ENCODE results near the gene LAGE3.

The LAGE3 gene

DNA sequence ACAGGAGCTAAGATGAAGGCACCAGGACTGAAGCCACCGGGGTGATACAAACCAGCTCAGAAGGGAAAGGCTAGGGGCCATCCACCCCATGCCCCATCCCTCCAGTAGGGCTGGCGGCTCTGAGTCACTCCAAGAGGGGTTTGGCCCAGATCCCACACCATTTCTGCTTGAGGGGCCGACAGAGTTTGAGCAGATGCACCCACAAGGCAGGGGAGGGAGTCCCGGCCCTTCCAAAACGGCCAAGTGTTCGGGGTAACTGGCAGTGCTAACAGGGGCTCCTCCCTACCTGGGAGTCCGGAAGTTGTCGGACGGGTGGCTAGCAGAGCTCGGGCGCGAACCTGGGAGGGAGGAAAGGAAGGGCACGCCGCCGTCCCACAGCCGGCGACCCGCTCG, 10.9 kb upstream of the LAGE3 start (continued):
- TF ChIP-seq PRDM10 (tag by site-specific recombination; IDR thresholded peaks at IDR 0.05) (peak; percentile 76), PATZ1 (tag by site-specific recombination; IDR thresholded peaks at IDR 0.05) (peak; percentile 43; the same call in 1 of the 2 replicates), ZNF341 (tag by site-specific recombination; IDR thresholded peaks at IDR 0.05; ENCODE audit: low read depth) (peak; percentile 72), ZBTB20 (tag by site-specific recombination; IDR thresholded peaks at IDR 0.05) (0 out of 2 replicates have a peak, but pooled peaks have one; percentile 10), ZXDB (tag by site-specific recombination; IDR thresholded peaks at IDR 0.05) (0 out of 2 replicates have a peak, but pooled peaks have one; percentile 26), ZNF600 (tag by site-specific recombination; IDR thresholded peaks at IDR 0.05) (peak; percentile 69; the same call in 1 of the 2 replicates), ZNF416 (tag by site-specific recombination; IDR thresholded peaks at IDR 0.05) (no peak), YY1 (tag by site-specific recombination; IDR thresholded peaks at IDR 0.05) (0 out of 2 replicates have a peak, but pooled peaks have one; percentile 15), ZNF423 (tag by site-specific recombination; IDR thresholded peaks at IDR 0.05) (no peak), ZBTB48 (tag by site-specific recombination; IDR thresholded peaks at IDR 0.05) (peak; percentile 92)

- CTCF ChIA-PET = interaction anchor here (0.6 to 2.5 kb wide), 2 partner anchors 38 to 769 kb away, joined by 3 to 8 read pairs; no protein-coding TSS in a partner anchor
- Histone ChIP-seq H3K4me3 (ENCODE audit: low read depth, low read length) (no peak overlapping the region), H3K27ac (ENCODE audit: extremely low read depth, low read depth, low read length) (no peak overlapping the region)
Observed at GRCh38 chrX:154489182-154489581, 10.1 kb upstream of the LAGE3 start.

More at GRCh38 chrX:154489182-154489581, 10.1 kb upstream of the LAGE3 start:
- Histone ChIP-seq H3K4me1 (ENCODE audit: control insufficient read depth, insufficient read depth, low read length) (no peaks in the 10 kb centered on the region; the same call in 1 of the 2 replicates), H3K9me3 (ENCODE audit: control insufficient read depth, insufficient read depth, low read depth, low read length) (no peaks in the 10 kb centered on the region; the same call in 1 of the 2 replicates), H3K36me3 (ENCODE audit: control insufficient read depth in 2 of 2, insufficient read depth in 1 of 2, low read length in 2 of 2) (peaks cover 0 to 29% of the 10 kb centered on the region in 2 experiments; a peak in 1 of 3 replicates)
- TF ChIP-seq ZIC2 (tag by site-specific recombination; IDR thresholded peaks at IDR 0.05) = peak; percentile 53
- no peak for TF ChIP-seq ZNF624 (tag by site-specific recombination; IDR thresholded peaks at IDR 0.05)
- no peak for TF ChIP-seq PRDM4 (tag by site-specific recombination; IDR thresholded peaks at IDR 0.05)
- TF ChIP-seq ZNF335 (tag by site-specific recombination; conservative IDR thresholded peaks at IDR 0.05) = no peak
- no peak for TF ChIP-seq ZNF843 (tag by site-specific recombination; IDR thresholded peaks at IDR 0.05)
- no peak for TF ChIP-seq OSR2 (tag by site-specific recombination; IDR thresholded peaks at IDR 0.05)
- no peak for TF ChIP-seq SP3 (tag by site-specific recombination; IDR thresholded peaks at IDR 0.05)
- no peak for TF ChIP-seq FEZF1 (tag by site-specific recombination; IDR thresholded peaks at IDR 0.05)
- TF ChIP-seq ZNF239 (tag by site-specific recombination; IDR thresholded peaks at IDR 0.05) = no peak
- POLR2A ChIA-PET = interaction anchor here (0.9 to 3.1 kb wide), 12 partner anchors 9 to 91 kb away, joined by 3 to 35 read pairs (median 12); partner anchors contain the start of genes DNASE1L1, FAM3A, LAGE3 and RPL10

All from HEK293 (cell line).